GM19240 (cell line): ENCODE data around the gene OR51B4.
"Not testable (repeated sequence)": the region's sequence is repeated elsewhere in the genome, so short reads cannot be mapped to it uniquely, and the experiment has no call there.

Experiments
- DNase-seq: peaks from one replicate; pipeline ENCODE4 v3.0.0; 2011; ENCODE audit warnings: low spot score; ENCODE audit not compliant: insufficient read length

The OR51B4 gene

DNA sequence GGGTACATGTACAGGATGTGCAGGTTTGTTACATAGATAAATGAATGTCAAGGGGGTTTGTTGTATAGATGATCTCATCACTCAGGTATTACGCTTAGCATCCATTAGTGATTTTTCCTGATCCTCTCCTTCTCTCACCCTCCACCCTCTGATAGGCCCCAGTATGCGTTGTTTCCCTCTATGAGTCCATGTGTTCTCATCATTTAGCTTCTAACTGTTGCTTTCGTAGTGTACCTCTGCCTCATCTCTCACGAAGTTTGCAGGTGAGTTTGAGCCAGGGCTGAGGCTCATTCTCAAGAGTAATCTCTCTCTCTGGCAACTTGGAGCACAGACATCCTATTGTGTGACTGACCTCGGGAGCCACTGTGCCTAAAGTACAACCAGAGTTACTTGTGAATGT is 27.4 kb downstream of the OR51B4 start:
- no peak for DNase-seq

DNA sequence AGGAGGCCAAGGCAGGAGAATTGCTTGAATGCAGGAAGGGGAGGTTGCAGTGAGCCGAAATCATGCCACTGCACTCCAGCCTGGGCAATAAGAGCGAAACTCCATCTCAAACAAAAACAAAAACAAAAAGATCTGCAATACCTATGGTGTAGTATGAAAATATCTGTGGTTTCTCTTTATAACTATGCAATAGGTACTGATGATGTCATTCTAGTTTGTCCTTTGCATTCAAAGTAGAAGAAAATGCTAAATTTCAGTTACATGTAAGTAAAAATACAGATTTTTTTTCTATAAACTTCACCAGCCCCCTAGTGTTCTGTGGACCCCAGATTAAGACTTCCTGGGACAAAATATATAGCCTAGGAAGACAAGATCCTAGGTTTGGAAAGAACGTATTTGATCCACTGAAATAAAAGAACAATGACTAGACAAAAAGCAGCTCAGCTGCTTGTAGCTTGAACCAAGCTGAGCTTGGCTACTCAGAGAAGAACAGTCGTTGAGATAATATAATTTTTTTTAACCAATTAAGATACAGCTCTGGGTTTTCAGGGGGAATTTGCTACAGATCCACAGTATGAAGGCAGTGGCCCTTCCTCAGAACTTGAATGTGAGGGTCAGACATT is 29.2 kb downstream of the OR51B4 start:
- DNase-seq: no peak

DNA sequence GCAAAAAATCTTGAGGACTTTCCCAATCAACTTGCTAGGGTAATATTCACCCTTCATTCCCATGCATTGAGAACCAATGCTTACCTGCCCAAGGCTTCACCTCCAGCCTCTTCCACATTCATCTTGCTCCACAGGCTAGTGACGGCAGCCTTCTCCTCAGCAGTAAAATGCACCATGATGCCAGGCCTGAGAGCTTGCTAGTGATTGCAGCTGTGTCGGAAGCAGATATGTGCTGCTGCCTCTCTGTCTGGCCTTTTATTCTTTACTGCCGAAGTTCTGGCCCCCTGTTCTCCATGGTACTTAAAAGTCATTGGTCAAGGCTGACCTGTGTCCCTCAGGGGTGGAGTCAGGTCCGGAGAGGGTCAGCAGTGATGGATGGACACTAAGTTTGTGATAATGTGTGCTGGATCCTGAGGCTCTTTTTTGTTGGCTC is 32.0 kb downstream of the OR51B4 start, which contains the start of gene HBE1:
Gene HBE1, minus strand, starts transcription at position 231 of the 433 bp plus-strand sequence. Its CDS starts 55 bp downstream, at position 176.
- no peak for DNase-seq

DNA sequence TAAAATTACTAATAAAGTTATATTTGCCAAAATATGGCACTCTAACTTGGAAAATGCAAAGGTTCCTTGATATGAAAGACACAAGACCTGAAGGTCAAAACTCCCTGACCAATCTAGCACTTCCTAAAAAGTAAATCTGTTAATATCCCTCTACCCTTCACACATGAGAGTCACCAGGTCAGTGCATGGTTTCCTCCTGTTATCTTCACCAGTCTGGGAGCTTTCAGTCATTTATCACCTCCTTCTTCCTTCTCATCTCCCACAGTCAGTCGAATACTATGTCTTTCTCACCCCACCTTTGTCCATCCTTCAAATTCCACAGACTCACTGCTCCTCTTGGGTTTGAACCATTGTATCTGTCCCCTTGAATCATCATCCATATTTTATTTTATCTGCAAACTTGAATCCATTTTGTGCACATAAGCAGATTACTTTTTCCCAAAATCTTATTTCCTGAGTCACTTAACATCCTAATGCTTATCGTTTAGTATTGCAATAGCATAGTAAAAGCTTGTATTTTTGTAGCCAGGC is 34.6 kb downstream of the OR51B4 start:
- DNase-seq: no peak

DNA sequence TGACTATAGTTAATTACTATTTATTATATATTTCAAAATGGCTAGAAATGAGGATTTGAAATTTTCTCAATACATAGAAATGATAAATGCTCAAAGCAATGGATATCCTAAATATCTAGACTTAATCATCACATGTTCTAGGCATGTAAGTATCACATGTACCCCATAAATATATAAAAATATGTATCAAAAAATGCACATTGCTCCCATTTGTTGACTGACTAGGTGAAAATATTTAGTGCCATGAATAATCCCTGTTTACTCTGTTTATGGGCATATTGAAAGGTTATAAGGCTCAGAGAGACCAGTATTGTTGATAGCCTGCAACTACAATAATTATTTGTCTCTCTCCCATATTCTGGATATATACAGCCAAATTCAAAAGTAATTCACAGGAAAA is 35.1 kb downstream of the OR51B4 start:
- no peak for DNase-seq

DNA sequence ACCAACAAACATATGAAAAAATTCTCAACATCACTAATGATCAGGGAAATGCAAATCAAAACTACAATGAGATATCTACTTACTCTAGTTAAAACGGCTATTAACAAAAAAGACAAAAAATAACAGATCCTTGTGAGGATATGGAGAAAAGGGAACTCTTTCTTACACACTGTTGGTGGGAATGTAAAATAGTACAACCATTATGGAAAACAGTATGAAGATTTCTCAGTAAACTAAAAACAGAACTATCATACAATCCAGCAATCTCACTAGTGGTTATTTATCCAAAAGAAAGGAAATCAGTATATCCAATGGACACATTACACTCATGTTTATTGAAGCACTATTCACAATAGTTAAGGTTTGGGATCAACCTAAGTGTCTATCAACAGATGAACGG is 35.9 kb downstream of the OR51B4 start:
- DNase-seq: no peak

DNA sequence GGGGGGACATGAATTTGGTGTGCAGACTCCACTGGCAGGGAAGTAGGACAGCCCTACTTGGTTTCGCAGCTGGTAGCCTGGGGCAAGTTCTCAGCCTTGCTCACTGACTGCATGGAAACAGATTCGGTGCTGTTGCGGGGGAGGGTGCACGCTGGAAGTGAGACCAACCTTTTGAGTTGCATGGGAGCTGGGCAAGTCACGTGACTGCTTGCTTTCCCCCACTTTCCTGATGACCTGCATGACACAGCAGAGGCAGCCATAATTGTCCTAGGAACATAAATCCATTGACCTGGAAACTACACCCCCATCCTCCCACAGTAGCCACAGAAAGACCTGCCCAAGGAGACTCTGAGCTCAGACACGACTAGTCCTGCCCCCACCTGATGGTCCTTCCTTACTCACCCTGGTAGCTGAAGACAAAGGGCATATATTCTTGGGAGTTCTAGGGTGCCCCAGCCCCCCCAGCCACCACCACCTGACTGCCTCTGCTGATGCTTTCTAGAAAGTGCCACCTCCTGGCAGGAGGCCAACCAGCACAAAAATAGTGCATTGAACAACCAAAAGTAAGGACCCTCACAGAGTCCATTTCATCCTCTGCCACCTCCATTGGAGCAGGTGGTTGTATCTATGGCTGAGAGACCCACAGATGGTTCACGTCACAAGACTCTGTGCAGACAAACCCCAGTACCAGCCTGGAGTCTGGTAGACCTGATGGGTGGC is 43.0 kb downstream of the OR51B4 start:
- DNase-seq: no peak

DNA sequence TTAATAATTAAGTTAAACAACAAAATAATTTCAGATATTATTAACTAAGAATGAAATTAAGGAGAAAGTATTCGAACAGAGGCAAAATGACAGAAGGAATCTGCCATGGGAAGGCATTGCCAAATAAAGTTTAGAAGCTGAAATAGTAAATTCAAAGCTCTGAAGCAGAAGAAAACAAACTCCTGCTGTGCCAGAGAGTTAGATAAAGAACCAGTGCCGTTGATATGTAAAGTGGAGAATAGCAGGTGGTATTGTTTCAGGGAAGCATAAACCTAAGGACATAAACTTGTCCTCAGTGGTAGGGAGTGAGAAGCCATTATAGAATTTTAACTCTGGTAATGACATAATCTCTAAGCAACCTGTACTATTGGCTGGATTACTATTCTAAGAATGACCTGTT is 44.5 kb downstream of the OR51B4 start:
- DNase-seq: no peak

DNA sequence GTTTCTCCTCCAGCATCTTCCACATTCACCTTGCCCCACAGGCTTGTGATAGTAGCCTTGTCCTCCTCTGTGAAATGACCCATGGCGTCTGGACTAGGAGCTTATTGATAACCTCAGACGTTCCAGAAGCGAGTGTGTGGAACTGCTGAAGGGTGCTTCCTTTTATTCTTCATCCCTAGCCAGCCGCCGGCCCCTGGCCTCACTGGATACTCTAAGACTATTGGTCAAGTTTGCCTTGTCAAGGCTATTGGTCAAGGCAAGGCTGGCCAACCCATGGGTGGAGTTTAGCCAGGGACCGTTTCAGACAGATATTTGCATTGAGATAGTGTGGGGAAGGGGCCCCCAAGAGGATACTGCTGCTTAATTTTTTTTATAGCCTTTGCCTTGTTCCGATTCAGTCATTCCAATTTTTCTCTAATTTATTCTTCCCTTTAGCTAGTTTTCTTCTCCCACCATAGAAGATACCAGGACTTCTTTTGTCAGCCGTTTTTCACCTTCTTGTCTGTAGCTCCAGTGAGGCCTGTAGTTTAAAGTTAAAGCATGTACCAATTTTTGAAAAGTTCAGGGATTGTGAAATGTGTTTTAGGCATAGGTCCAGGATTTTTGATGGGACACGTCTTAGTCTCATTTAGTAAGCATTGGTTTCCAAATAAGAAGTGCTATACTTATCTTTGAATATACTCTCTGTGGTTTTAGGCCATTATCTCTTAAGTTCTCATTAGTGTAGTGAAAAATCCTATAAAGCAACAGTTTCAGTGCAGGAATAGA is 46.9 kb downstream of the OR51B4 start, which contains the start of gene HBG2:
Gene HBG2, minus strand, starts transcription at position 136 of the 768 bp plus-strand sequence. Its CDS starts 53 bp downstream, at position 83.
- not testable (repeated sequence) for DNase-seq

DNA sequence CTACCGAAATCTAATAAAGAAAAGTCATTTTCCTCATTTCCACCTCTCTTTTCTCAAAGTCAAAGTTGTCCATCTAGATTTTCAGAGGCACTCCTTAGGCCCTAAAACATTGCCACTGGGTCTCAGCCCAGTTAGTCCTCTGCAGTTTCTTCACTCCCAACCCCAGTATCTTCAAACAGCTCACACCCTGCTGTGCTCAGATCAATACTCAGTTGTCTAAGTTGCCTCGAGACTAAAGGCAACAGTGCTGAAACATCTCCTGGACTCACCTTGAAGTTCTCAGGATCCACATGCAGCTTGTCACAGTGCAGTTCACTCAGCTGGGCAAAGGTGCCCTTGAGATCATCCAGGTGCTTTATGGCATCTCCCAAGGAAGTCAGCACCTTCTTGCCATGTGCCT is 47.7 kb downstream of the OR51B4 start:
- DNase-seq: not testable (repeated sequence)

DNA sequence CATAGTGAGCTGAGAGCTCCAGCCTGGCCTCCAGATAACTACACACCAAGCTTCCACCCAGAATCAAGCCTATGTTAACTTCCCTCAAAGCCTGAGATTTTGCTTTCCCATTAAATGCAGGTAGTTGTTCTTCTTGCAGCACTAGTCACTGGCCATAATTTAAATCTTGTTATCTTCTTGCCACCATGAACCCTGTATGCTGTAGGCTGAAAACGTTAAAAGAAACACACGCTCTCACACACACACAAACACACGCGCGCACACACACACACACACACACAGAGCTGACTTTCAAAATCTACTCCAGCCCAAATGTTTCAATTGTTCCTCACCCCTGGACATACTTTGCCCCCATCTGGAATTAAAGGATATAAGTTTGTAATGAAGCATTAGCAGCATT is 48.3 kb downstream of the OR51B4 start:
- not testable (repeated sequence) for DNase-seq

DNA sequence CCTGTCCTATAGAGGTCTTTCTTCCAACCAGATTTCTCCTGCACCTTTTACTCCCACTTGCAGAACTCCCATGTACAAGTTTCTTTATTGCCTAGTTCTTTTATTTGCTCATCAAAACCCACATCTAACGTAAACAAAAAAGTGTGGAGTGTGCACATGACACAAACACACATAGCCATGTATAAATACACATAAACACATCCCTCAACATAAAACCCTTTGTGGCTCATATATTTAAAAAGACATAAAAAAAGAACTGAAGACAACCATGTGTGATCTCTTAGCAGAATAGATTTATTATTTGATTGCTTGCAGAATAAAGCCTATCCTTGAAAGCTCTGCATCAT is 48.9 kb downstream of the OR51B4 start:
- DNase-seq: no peak

DNA sequence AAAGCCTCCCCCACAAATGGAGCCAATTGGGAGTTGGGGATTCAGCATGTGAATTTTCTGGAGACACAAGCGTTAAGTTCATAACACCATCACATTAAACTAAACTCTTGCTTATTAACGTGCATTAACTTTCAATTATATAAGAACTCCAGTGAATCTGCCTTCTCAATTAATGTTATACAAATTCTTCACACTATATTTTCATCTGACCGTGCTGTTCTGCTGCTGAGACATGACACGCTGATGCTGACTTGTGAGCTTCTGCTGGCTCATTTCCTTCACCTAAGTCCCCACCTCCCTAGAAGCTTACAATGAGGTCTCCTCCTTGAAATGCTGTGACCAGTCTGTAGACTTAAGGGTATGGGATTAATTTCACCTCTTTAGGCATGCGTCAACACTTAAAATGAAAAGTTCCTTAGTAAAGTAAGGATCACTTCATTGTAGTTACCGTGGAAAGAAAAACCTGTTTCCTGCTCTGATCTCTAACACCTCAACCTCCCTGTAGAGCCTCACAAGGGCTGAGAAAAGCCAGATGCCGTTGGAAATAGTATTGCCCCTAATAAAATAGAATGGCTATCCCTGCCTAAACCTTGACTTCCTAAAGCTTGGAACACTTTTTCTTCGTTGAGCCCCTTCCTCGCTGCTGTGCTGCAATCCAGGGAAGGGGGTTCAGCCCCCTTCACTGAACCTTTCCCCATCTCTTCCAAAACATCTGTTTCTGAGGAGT is 49.4 kb downstream of the OR51B4 start:
- DNase-seq: no peak

DNA sequence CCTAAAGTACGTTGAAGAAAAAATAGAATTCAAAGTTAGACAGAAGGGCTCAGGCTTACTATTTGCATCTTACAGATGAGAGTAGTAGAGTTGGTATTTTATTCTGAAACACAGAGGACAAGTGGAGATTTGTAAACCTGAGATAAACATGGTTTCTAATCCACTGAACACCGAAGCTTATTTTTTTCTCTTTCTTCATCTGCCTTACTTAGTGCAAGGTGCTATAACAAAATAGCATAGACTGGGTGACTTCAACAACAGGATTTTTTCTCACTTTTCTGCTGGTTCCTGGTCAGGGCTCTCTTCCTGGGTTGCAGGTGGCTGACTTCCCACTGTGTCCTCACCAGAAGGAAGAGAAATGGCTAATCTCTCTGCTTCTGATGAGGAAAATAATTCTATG is 50.0 kb downstream of the OR51B4 start:
- no peak for DNase-seq
